HepG2 (cell line): ENCODE data around the gene THSD8. TPM values are rescaled to one million over a fixed set of nuclear protein-coding genes. Genes with fewer than 3 reads are reported as not detected.

Experiments
- ATF3 ChIP-seq: sonication (generic); formaldehyde crosslinking; IDR thresholded peaks from 2 replicates; pipeline ENCODE4 v1.4.0; 2020; ENCODE audit warnings: missing genetic modification reagents
- CAMTA2 ChIP-seq: sonication (generic); formaldehyde crosslinking; IDR thresholded peaks from 2 replicates; pipeline ENCODE4 v1.4.0; 2020; ENCODE audit warnings: mild to moderate bottlenecking, missing genetic modification reagents, borderline replicate concordance
- HDAC6 ChIP-seq: fragments of 200-600 bp; sonication (generic); IDR thresholded peaks from 2 replicates; pipeline ENCODE4 v1.7.0; 2017; ENCODE audit warnings: mild to moderate bottlenecking, antibody characterized with exemption, low read length, low read depth
- IKZF5 ChIP-seq: IDR thresholded peaks from 2 replicates; pipeline ENCODE4 v1.6.1; 2018; ENCODE audit warnings: missing genetic modification reagents, mild to moderate bottlenecking, missing compliant biosample characterization
- MXD4 ChIP-seq: IDR thresholded peaks from 2 replicates; pipeline ENCODE4 v1.6.1; 2016; ENCODE audit warnings: mild to moderate bottlenecking, missing biosample characterization, missing genetic modification reagents
- NR0B2 ChIP-seq: sonication (generic); formaldehyde crosslinking; IDR thresholded peaks from 2 replicates; pipeline ENCODE4 v1.4.0; 2020; ENCODE audit warnings: mild to moderate bottlenecking, missing genetic modification reagents
- PRDM10 ChIP-seq: sonication (generic); formaldehyde crosslinking; IDR thresholded peaks from 2 replicates; pipeline ENCODE4 v1.4.0; 2020; ENCODE audit warnings: low read depth, missing genetic modification reagents
- RFXANK ChIP-seq: IDR thresholded peaks from 2 replicates; pipeline ENCODE4 v1.6.1; 2016
- SNAPC2 ChIP-seq: sonication (generic); formaldehyde crosslinking; IDR thresholded peaks from 2 replicates; pipeline ENCODE4 v1.8.1; 2022; ENCODE audit warnings: mild to moderate bottlenecking, missing genetic modification reagents
- SRSF4 ChIP-seq: fragments of 200-400 bp; formaldehyde crosslinking; IDR thresholded peaks from one replicate; pipeline ENCODE4 v1.6.1; 2018; ENCODE audit warnings: mild to moderate bottlenecking, low read depth, low read length, moderate library complexity; ENCODE audit not compliant: poor library complexity, severe bottlenecking
- TCF7L2 ChIP-seq: IDR thresholded peaks from 2 replicates; pipeline ENCODE4 v1.6.1; 2011; ENCODE audit warnings: mild to moderate bottlenecking, low read depth, low read length, moderate library complexity
- ZBTB39 ChIP-seq: sonication (generic); formaldehyde crosslinking; IDR thresholded peaks from 2 replicates; pipeline ENCODE4 v1.5.0; 2020; ENCODE audit warnings: missing genetic modification reagents
- ZMAT5 ChIP-seq: sonication (generic); formaldehyde crosslinking; IDR thresholded peaks from 2 replicates; pipeline ENCODE4 v1.5.0; 2020; ENCODE audit warnings: mild to moderate bottlenecking, low read depth, missing genetic modification reagents, borderline replicate concordance
- ZNF333 ChIP-seq: sonication (generic); formaldehyde crosslinking; IDR thresholded peaks from 2 replicates; pipeline ENCODE4 v1.4.0; 2020; ENCODE audit warnings: mild to moderate bottlenecking, missing genetic modification reagents, borderline replicate concordance
- ZNF619 ChIP-seq: sonication (generic); formaldehyde crosslinking; IDR thresholded peaks from 2 replicates; pipeline ENCODE4 v1.4.0; 2020; ENCODE audit warnings: mild to moderate bottlenecking, missing genetic modification reagents
- ZNF670 ChIP-seq: sonication (generic); formaldehyde crosslinking; IDR thresholded peaks from 2 replicates; pipeline ENCODE4 v1.8.0; 2022; ENCODE audit warnings: mild to moderate bottlenecking, missing genetic modification reagents, borderline replicate concordance
- polyA plus RNA-seq, 8 experiments: library from polyadenylated mRNA; depleted of rRNA in 3 of 8; stranded (reverse) in 7 of 8; unstranded in 1 of 8; fragments of >200 nt; fragmentation: Illumina TruSeq in 4 of 8; extraction: Trizol in 4 of 8; gene quantifications; 2 replicates each; pipeline versions ENCODE4 v1.2.1 to v1.2.3, GENCODE V29; 2011 to 2016; ENCODE audit warnings: low read depth in 4 of 8, missing spikeins in 1 of 8, mixed read lengths in 1 of 8; ENCODE audit not compliant: insufficient read depth in 1 of 8
- total RNA-seq, 5 experiments: library from RNA; depleted of rRNA; stranded (reverse); fragments of >200 nt; fragmentation: Illumina TruSeq; extraction: Trizol; gene quantifications; 2 replicates each; pipeline ENCODE4 v1.2.3, GENCODE V29; 2016; ENCODE audit warnings: low read depth in 1 of 5
- TF ChIP-seq, protein P1 (sequence below): sonication (generic); formaldehyde crosslinking; IDR thresholded peaks from 2 replicates; pipeline ENCODE4 v1.5.1; 2020; ENCODE audit warnings: missing genetic modification reagents, mild to moderate bottlenecking, borderline replicate concordance

THSD8 gene
- total and polyA plus RNA-seq, 2 of the 13 experiments (the other 11 are each of a cell fraction or from before 2014, with no cell fraction given): 4.8 to 14.9 TPM

DNA sequence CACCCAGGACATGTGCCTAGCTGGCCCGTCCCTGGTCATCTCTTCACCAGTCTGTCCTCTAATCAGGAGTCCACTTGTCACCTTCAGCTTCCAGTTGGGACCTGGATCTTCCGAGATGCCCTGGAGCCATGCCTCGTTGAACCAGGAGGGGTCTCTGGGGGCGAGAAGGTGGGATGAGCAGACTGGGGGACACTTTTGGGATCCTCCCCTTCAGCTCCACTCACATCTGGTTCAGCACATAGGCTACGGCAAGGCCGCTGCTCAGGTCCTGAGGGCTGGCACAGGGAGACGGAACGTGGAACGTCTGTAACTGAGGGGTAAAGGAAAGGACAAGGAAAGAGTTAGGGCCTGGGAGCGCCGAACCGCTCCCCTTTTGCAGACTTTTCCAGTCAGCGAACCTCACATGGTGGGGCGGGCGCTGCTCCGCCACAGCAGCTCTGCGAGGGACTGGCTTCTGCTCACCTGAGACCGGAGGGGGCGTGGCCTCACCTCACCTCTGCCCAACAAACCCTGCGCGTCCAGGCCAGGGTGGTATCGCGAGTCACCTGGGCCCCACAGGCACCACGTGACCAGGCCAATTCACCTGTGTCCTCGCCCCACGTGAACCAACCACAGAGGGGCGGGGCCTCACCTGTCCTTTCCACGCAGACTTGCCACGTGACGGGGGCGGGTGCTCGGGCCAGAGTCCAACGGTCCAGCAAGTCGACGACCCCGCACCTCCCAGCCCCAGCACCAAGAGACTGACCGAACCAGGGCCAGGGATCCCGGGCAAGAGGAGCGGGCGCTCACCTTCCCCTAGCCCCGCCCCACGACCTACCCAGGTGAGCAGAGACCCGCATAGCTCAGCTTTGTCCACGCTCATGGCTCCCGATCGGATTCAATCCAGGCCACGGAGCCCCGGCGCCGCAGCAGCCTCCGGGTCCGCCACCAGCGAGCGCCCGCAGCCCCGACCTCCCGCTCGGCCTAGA, 27.0 kb upstream of the THSD8 start, which contains the start of gene HOOK2 (continued):
- no peak for TF ChIP-seq HDAC6
- no peak for TF ChIP-seq SRSF4
- TF ChIP-seq, protein P1, sequence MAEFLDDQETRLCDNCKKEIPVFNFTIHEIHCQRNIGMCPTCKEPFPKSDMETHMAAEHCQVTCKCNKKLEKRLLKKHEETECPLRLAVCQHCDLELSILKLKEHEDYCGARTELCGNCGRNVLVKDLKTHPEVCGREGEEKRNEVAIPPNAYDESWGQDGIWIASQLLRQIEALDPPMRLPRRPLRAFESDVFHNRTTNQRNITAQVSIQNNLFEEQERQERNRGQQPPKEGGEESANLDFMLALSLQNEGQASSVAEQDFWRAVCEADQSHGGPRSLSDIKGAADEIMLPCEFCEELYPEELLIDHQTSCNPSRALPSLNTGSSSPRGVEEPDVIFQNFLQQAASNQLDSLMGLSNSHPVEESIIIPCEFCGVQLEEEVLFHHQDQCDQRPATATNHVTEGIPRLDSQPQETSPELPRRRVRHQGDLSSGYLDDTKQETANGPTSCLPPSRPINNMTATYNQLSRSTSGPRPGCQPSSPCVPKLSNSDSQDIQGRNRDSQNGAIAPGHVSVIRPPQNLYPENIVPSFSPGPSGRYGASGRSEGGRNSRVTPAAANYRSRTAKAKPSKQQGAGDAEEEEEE (CRISPR knock-in tag): no peak
- TF ChIP-seq ZNF670 (CRISPR knock-in tag): no peak
- no peak for TF ChIP-seq TCF7L2
- no peak for TF ChIP-seq RFXANK (CRISPR knock-in tag)
- TF ChIP-seq PRDM10 (CRISPR knock-in tag): no peak
- TF ChIP-seq SNAPC2: no peak; the same call in 1 of the 2 replicates
- 0 out of 2 replicates have a peak, but pooled peaks have one; percentile 72 for TF ChIP-seq ZNF619 (CRISPR knock-in tag)
- TF ChIP-seq NR0B2 (CRISPR knock-in tag): 0 out of 2 replicates have a peak, but pooled peaks have one; percentile 46
- no peak for TF ChIP-seq ATF3
- TF ChIP-seq ZMAT5 (CRISPR knock-in tag): no peak
- TF ChIP-seq MXD4 (CRISPR knock-in tag): no peak
- TF ChIP-seq ZBTB39 (CRISPR knock-in tag): 0 out of 2 replicates have a peak, but pooled peaks have one; percentile 26
- peak; percentile 80; the same call in 1 of the 2 replicates for TF ChIP-seq CAMTA2 (CRISPR knock-in tag)
- TF ChIP-seq ZNF333 (CRISPR knock-in tag): peak; percentile 12; the same call in 1 of the 2 replicates
- TF ChIP-seq IKZF5 (CRISPR knock-in tag): 0 out of 2 replicates have a peak, but pooled peaks have one; percentile 14
